Epithelial cell of esophagus (primary cell): ENCODE data around the gene GLTPD2.

Source experiments
- DNase-seq: peaks from one replicate; pipeline ENCODE4 v3.0.0; 2010; ENCODE audit warnings: low read depth
- H3K4me3 ChIP-seq: 2 replicates; pipeline ENCODE4 v1.5.1; 2011; ENCODE audit warnings: mild to moderate bottlenecking, low read length, control low read depth
- CTCF ChIP-seq: IDR thresholded peaks from 2 replicates; pipeline ENCODE4 v1.5.1; 2011; ENCODE audit warnings: low read depth, mild to moderate bottlenecking, low read length, control low read depth, inconsistent platforms; ENCODE audit not compliant: insufficient read depth; ENCODE audit errors: missing control alignments

Gene GLTPD2

GRCh38 chr17:4806456-4806776 is 17.7 kb downstream of the GLTPD2 start:
- no peak for DNase-seq
- peak overlapping the region; percentile 61 for H3K4me3 ChIP-seq
- TF ChIP-seq CTCF: no peak

- DNase-seq: peak; percentile 88
- H3K4me3 ChIP-seq: peak within 1 kb of the TSS; percentile 61
- TF ChIP-seq CTCF: no peak
Observed at GRCh38 chr17:4806777-4807604, 18.2 kb downstream of the GLTPD2 start, which contains the start of gene PLD2. PLD2 (plus strand) TSS chr17:4807152; CDS start chr17:4807773, 621 bp downstream.

- no peak for TF ChIP-seq CTCF
- DNase-seq: no peak
- H3K4me3 ChIP-seq: peak overlapping the region; percentile 61
Observed at GRCh38 chr17:4807605-4808377, 19.0 kb downstream of the GLTPD2 start.

- TF ChIP-seq CTCF: no peak
- DNase-seq: no peak
- H3K4me3 ChIP-seq: peak overlapping the region; percentile 61
Observed at GRCh38 chr17:4808378-4808767, 19.6 kb downstream of the GLTPD2 start.

- TF ChIP-seq CTCF: no peak
- no peak for DNase-seq
- no peak overlapping the region for H3K4me3 ChIP-seq
Observed at GRCh38 chr17:4810696-4811290, 22.0 kb downstream of the GLTPD2 start.

GRCh38 chr17:4811471-4811870 is 22.7 kb downstream of the GLTPD2 start:
- no peak overlapping the region for H3K4me3 ChIP-seq
- peak; percentile 36 for DNase-seq
- TF ChIP-seq CTCF: no peak
